ENCODE results near the gene RAPGEF6.

DNA sequence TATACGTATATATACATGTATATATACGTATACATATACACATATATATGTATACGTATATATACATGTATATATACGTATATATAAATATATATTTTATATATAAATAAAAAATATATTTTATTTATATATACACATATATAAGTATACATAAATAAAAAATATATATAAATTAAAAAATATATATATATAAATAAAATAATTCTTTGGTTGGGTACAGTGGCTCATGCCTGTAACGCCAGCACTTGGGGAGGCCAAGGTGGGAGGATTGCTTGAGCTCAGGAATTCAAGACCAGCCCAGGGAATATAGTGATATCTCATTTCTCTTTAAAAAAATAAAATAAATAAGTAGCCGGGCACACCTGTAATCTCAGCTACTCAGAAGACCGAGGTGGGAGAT lies 216.2 kb downstream of the RAPGEF6 start:
- no peak for TF ChIP-seq POLR2A (IDR thresholded peaks at IDR 0.05)
- TF ChIP-seq, protein P1, sequence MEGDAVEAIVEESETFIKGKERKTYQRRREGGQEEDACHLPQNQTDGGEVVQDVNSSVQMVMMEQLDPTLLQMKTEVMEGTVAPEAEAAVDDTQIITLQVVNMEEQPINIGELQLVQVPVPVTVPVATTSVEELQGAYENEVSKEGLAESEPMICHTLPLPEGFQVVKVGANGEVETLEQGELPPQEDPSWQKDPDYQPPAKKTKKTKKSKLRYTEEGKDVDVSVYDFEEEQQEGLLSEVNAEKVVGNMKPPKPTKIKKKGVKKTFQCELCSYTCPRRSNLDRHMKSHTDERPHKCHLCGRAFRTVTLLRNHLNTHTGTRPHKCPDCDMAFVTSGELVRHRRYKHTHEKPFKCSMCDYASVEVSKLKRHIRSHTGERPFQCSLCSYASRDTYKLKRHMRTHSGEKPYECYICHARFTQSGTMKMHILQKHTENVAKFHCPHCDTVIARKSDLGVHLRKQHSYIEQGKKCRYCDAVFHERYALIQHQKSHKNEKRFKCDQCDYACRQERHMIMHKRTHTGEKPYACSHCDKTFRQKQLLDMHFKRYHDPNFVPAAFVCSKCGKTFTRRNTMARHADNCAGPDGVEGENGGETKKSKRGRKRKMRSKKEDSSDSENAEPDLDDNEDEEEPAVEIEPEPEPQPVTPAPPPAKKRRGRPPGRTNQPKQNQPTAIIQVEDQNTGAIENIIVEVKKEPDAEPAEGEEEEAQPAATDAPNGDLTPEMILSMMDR (IDR thresholded peaks at IDR 0.05): no peak
